Neural progenitor cell (in vitro differentiated cells): ENCODE results near the gene AQP1. TPM values are rescaled to one million over a fixed set of nuclear protein-coding genes. Genes with fewer than 3 reads are reported as not detected.

Source experiments
- DNase-seq: peaks from one replicate; pipeline ENCODE4 v3.0.0-alpha.2; 2016; ENCODE audit warnings: low spot score
- H2AFZ ChIP-seq: fragments of 200-600 bp; sonication (generic); replicated peaks from 2 replicates; pipeline ENCODE4 v1.6.1; 2016; ENCODE audit warnings: antibody characterized with exemption
- H3F3A ChIP-seq: fragments of 200-600 bp; sonication (generic); 2 replicates; pipeline ENCODE4 v1.6.1; 2016; ENCODE audit warnings: antibody characterized with exemption, low read depth
- H3K27ac ChIP-seq: fragments of 200-600 bp; sonication (generic); 2 replicates; pipeline ENCODE4 v1.5.1; 2016; ENCODE audit warnings: mild to moderate bottlenecking
- H3K27me3 ChIP-seq: fragments of 200-600 bp; sonication (generic); 2 replicates; pipeline ENCODE4 v1.6.1; 2016; ENCODE audit warnings: mild to moderate bottlenecking, moderate library complexity
- H3K36me3 ChIP-seq: fragments of 200-600 bp; sonication (generic); 2 replicates; pipeline ENCODE4 v1.5.1; 2016
- H3K4me1 ChIP-seq: fragments of 200-600 bp; sonication (generic); 2 replicates; pipeline ENCODE4 v1.6.1; 2016; ENCODE audit warnings: mixed run types
- H3K4me2 ChIP-seq: fragments of 200-600 bp; sonication (generic); 2 replicates; pipeline ENCODE4 v1.6.1; 2016
- H3K4me3 ChIP-seq: fragments of 200-600 bp; sonication (generic); 2 replicates; pipeline ENCODE4 v1.5.1; 2016
- H3K79me2 ChIP-seq: fragments of 200-600 bp; sonication (generic); 2 replicates; pipeline ENCODE4 v1.6.1; 2016; ENCODE audit warnings: low read depth
- H3K9ac ChIP-seq: fragments of 200-600 bp; sonication (generic); 2 replicates; pipeline ENCODE4 v1.6.1; 2016
- H3K9me3 ChIP-seq: fragments of 200-600 bp; sonication (generic); 2 replicates; pipeline ENCODE4 v1.5.1; 2016; ENCODE audit warnings: low read depth
- H4K20me1 ChIP-seq: fragments of 200-600 bp; sonication (generic); 2 replicates; pipeline ENCODE4 v1.6.1; 2016; ENCODE audit warnings: low read depth
- H3K27ac Mint-ChIP-seq: 3 replicates; pipeline ENCODE4 v1.8.0; 2021; ENCODE audit warnings: mixed read lengths
- H3K27me3 Mint-ChIP-seq: 2 replicates; pipeline ENCODE4 v1.8.0; 2022; ENCODE audit warnings: low read depth, mild to moderate bottlenecking, inconsistent platforms, moderate library complexity, mixed read lengths; ENCODE audit not compliant: insufficient read depth
- H3K36me3 Mint-ChIP-seq: 3 replicates; pipeline ENCODE4 v1.8.0; 2021; ENCODE audit warnings: mixed read lengths
- H3K4me1 Mint-ChIP-seq: 3 replicates; pipeline ENCODE4 v1.8.0; 2021; ENCODE audit warnings: mixed read lengths
- H3K4me3 Mint-ChIP-seq: 3 replicates; pipeline ENCODE4 v1.8.0; 2021; ENCODE audit warnings: mild to moderate bottlenecking, moderate library complexity, mixed read lengths
- H3K9me3 Mint-ChIP-seq: 3 replicates; pipeline ENCODE4 v1.8.0; 2020; ENCODE audit warnings: mixed read lengths
- CTCF ChIP-seq: fragments of 200-600 bp; sonication (generic); IDR thresholded peaks from 2 replicates; pipeline ENCODE4 v1.5.1; 2017; ENCODE audit warnings: antibody characterized with exemption, mild to moderate bottlenecking
- EZH2 ChIP-seq: fragments of 200-600 bp; sonication (generic); IDR thresholded peaks from 2 replicates; pipeline ENCODE4 v1.6.1; 2017; ENCODE audit warnings: antibody characterized with exemption, mild to moderate bottlenecking, moderate library complexity
- EZH2phosphoT487 ChIP-seq: fragments of 200-600 bp; sonication (generic); IDR thresholded peaks from 2 replicates; pipeline ENCODE4 v1.6.1; 2017; ENCODE audit warnings: antibody characterized with exemption
- total RNA-seq: library from RNA; depleted of rRNA; stranded (reverse); fragments of >200 nt; gene quantifications from 2 replicates; pipeline ENCODE4 v1.2.3, GENCODE V29; 2015; ENCODE audit warnings: low replicate concordance

AQP1 gene
- total RNA-seq, 1 donor from 2014 or later, result not detected

DNA sequence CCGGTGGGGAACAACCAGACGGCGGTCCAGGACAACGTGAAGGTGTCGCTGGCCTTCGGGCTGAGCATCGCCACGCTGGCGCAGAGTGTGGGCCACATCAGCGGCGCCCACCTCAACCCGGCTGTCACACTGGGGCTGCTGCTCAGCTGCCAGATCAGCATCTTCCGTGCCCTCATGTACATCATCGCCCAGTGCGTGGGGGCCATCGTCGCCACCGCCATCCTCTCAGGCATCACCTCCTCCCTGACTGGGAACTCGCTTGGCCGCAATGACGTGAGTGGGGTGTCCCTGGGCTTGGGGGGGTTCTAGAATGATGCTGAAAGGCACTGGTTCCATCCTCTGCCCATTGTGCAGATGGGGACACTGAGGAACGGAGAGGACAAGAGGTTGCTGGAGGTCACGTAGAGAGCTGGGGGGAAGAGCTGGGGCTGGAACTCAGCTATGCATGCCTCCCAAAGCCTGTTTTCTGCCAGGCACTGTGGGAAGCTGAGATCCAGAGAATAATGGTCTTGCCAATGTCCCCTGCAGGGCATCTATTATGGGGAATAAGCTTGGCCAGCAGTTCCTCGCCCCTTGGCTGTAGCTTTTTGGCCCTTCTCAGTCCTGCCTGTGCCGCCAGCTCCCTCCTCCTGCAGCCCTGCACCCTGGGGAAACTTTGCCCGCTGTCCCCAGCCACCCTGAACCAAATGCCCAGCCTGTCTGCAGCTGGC, 523 bp downstream of the AQP1 start:
- DNase-seq, result no peak
- H3K27me3 ChIP-seq, result no peaks in the 10 kb centered on the region
- H3K27ac Mint-ChIP-seq, result peak overlapping the region; percentile 69
- H3F3A ChIP-seq, result no peaks in the 10 kb centered on the region
- TF ChIP-seq CTCF, result no peak
- TF ChIP-seq EZH2, result no peak
- TF ChIP-seq EZH2phosphoT487, result no peak
- peak overlapping the region; percentile 67 for H3K4me3 Mint-ChIP-seq
- no peaks in the 10 kb centered on the region for H4K20me1 ChIP-seq
- H3K27me3 Mint-ChIP-seq, result peaks cover 9% of the 10 kb centered on the region
- no peak overlapping the region for H3K27ac ChIP-seq
- no peaks in the 10 kb centered on the region for H3K9me3 ChIP-seq
- peaks cover 28% of the 10 kb centered on the region for H3K4me1 Mint-ChIP-seq
- H3K4me3 ChIP-seq, result no peak overlapping the region
- no peaks in the 10 kb centered on the region for H3K79me2 ChIP-seq
- no peaks in the 10 kb centered on the region for H3K9me3 Mint-ChIP-seq
- no peak overlapping the region for H2AFZ ChIP-seq
- no peaks in the 10 kb centered on the region for H3K36me3 Mint-ChIP-seq
- H3K4me1 ChIP-seq, result peaks cover 34% of the 10 kb centered on the region
- no peak overlapping the region for H3K9ac ChIP-seq
- no peaks in the 10 kb centered on the region for H3K36me3 ChIP-seq
- no peak overlapping the region for H3K4me2 ChIP-seq

GRCh38 chr7:30912731-30912985, 1.0 kb downstream of the AQP1 start:
- H3K4me1 Mint-ChIP-seq, result peaks cover 28% of the 10 kb centered on the region
- Histone ChIP-seq H3K9me3 (no peaks in the 10 kb centered on the region), H4K20me1 (no peaks in the 10 kb centered on the region), H3K9ac (no peak overlapping the region), H3K4me2 (no peak overlapping the region), H3K36me3 (no peaks in the 10 kb centered on the region), H3K27ac (no peak overlapping the region), H3K4me1 (peaks cover 38% of the 10 kb centered on the region), H3F3A (no peaks in the 10 kb centered on the region), H3K27me3 (no peaks in the 10 kb centered on the region), H3K79me2 (no peaks in the 10 kb centered on the region), H2AFZ (no peak overlapping the region), H3K4me3 (no peak overlapping the region)
- peak overlapping the region; percentile 47 for H3K27ac Mint-ChIP-seq
- TF ChIP-seq CTCF (no peak), EZH2 (no peak), EZH2phosphoT487 (no peak)
- peaks cover 9% of the 10 kb centered on the region for H3K27me3 Mint-ChIP-seq
- peak overlapping the region; percentile 67 for H3K4me3 Mint-ChIP-seq
- no peaks in the 10 kb centered on the region for H3K9me3 Mint-ChIP-seq
- no peak for DNase-seq
- no peaks in the 10 kb centered on the region for H3K36me3 Mint-ChIP-seq

- no peak overlapping the region for H3K9ac ChIP-seq
- Mint-ChIP-seq H3K27ac (peak overlapping the region; percentile 47), H3K27me3 (peaks cover 9% of the 10 kb centered on the region)
Observed at GRCh38 chr7:30912986-30913811, 1.5 kb downstream of the AQP1 start.

More at GRCh38 chr7:30912986-30913811, 1.5 kb downstream of the AQP1 start:
- DNase-seq, result no peak
- Histone ChIP-seq H3K79me2 (no peaks in the 10 kb centered on the region), H3K4me2 (no peak overlapping the region), H3F3A (no peaks in the 10 kb centered on the region), H4K20me1 (no peaks in the 10 kb centered on the region), H3K27ac (no peak overlapping the region), H3K4me1 (peaks cover 38% of the 10 kb centered on the region), H3K4me3 (no peak overlapping the region), H3K36me3 (no peaks in the 10 kb centered on the region), H3K27me3 (no peaks in the 10 kb centered on the region), H2AFZ (no peak overlapping the region), H3K9me3 (no peaks in the 10 kb centered on the region)
- H3K4me3 Mint-ChIP-seq, result peak overlapping the region; percentile 67
- H3K36me3 Mint-ChIP-seq, result no peaks in the 10 kb centered on the region
- TF ChIP-seq CTCF, result no peak
- no peak for TF ChIP-seq EZH2phosphoT487
- no peak for TF ChIP-seq EZH2
- H3K4me1 Mint-ChIP-seq, result peaks cover 28% of the 10 kb centered on the region
- H3K9me3 Mint-ChIP-seq, result no peaks in the 10 kb centered on the region
